Measurements from ENCODE around the gene NOX4.
"Not testable (repeated sequence)": the region's sequence is repeated elsewhere in the genome, so short reads cannot be mapped to it uniquely, and the experiment has no call there.

The NOX4 gene

GRCh38 chr11:89358761-89359160 lies 132.4 kb downstream of the NOX4 start:
- DNase-seq (ENCODE audit: extremely low spot score) = no peak
- ChIA-PET POLR2A (no interaction called here), CTCF (no interaction called here)
- TF ChIP-seq FOXK2 (IDR thresholded peaks at IDR 0.05) = no peak
- no peak for TF ChIP-seq PKNOX1 (IDR thresholded peaks at IDR 0.05)
- TF ChIP-seq LEF1 (IDR thresholded peaks at IDR 0.05; ENCODE audit: borderline replicate concordance) = no peak
- no peak for TF ChIP-seq CTBP1 (IDR thresholded peaks at IDR 0.05; ENCODE audit: borderline replicate concordance)
- no peak for TF ChIP-seq BHLHE40 (IDR thresholded peaks at IDR 0.05; ENCODE audit: borderline replicate concordance)
- no peak for TF ChIP-seq NFRKB (IDR thresholded peaks at IDR 0.05)
- TF ChIP-seq TARDBP (IDR thresholded peaks at IDR 0.05) = no peak
- no peak for TF ChIP-seq L3MBTL2 (conservative IDR thresholded peaks at IDR 0.05)
- no peak for TF ChIP-seq ARNT (IDR thresholded peaks at IDR 0.05)
- TF ChIP-seq SUZ12 (IDR thresholded peaks at IDR 0.05) = no peak
- TF ChIP-seq SP1 (IDR thresholded peaks at IDR 0.05) = no peak
- no peak for TF ChIP-seq FOXA1 (IDR thresholded peaks at IDR 0.05)
- no peak for TF ChIP-seq ELF4 (IDR thresholded peaks at IDR 0.05)
- TF ChIP-seq FOXM1 (IDR thresholded peaks at IDR 0.05; ENCODE audit: borderline replicate concordance) = no peak
- no peak for TF ChIP-seq HDGF (IDR thresholded peaks at IDR 0.05; ENCODE audit: borderline replicate concordance)
- no peak for TF ChIP-seq ZNF384 (IDR thresholded peaks at IDR 0.05)

GRCh38 chr11:89355646-89356045 lies 135.5 kb downstream of the NOX4 start:
- POLR2A ChIA-PET = no interaction called here
- TF ChIP-seq FOXA1 (IDR thresholded peaks at IDR 0.05) (no peak), PKNOX1 (IDR thresholded peaks at IDR 0.05) (no peak), SUZ12 (IDR thresholded peaks at IDR 0.05) (no peak), ELF4 (IDR thresholded peaks at IDR 0.05) (no peak), CTBP1 (IDR thresholded peaks at IDR 0.05; ENCODE audit: borderline replicate concordance) (no peak), HDGF (IDR thresholded peaks at IDR 0.05; ENCODE audit: borderline replicate concordance) (no peak)
- CTCF ChIA-PET = no interaction called here
- no peak for DNase-seq (ENCODE audit: extremely low spot score)

- CTCF ChIA-PET; DNase-seq (ENCODE audit: extremely low spot score); POLR2A ChIA-PET: not testable (repeated sequence)
These were observed 136.7 kb downstream of the NOX4 start for GRCh38 chr11:89354513-89354912.

GRCh38 chr11:89347071-89347470 lies 144.1 kb downstream of the NOX4 start:
- no peak for TF ChIP-seq TARDBP (IDR thresholded peaks at IDR 0.05)
- TF ChIP-seq FOXK2 (IDR thresholded peaks at IDR 0.05) = no peak
- TF ChIP-seq L3MBTL2 (conservative IDR thresholded peaks at IDR 0.05) = no peak
- no peak for TF ChIP-seq FOXA1 (IDR thresholded peaks at IDR 0.05)
- TF ChIP-seq ARNT (IDR thresholded peaks at IDR 0.05) = no peak
- TF ChIP-seq NFRKB (IDR thresholded peaks at IDR 0.05) = no peak
- TF ChIP-seq SP1 (IDR thresholded peaks at IDR 0.05) = no peak
- no peak for TF ChIP-seq LEF1 (IDR thresholded peaks at IDR 0.05; ENCODE audit: borderline replicate concordance)
- TF ChIP-seq HDGF (IDR thresholded peaks at IDR 0.05; ENCODE audit: borderline replicate concordance) = no peak
- TF ChIP-seq ELF4 (IDR thresholded peaks at IDR 0.05) = no peak
- no peak for TF ChIP-seq FOXM1 (IDR thresholded peaks at IDR 0.05; ENCODE audit: borderline replicate concordance)
- ChIA-PET POLR2A (no interaction called here), CTCF (no interaction called here)
- DNase-seq (ENCODE audit: extremely low spot score) = no peak

GRCh38 chr11:89346601-89347000 lies 144.6 kb downstream of the NOX4 start:
- no peak for DNase-seq (ENCODE audit: extremely low spot score)
- TF ChIP-seq NFRKB (IDR thresholded peaks at IDR 0.05) (no peak), FOXK2 (IDR thresholded peaks at IDR 0.05) (no peak), L3MBTL2 (conservative IDR thresholded peaks at IDR 0.05) (no peak)
- ChIA-PET POLR2A (no interaction called here), CTCF (no interaction called here)

- CTCF ChIA-PET; DNase-seq (ENCODE audit: extremely low spot score); POLR2A ChIA-PET: not testable (repeated sequence)
These were observed 148.1 kb downstream of the NOX4 start for GRCh38 chr11:89342880-89343572.

- POLR2A ChIA-PET; CTCF ChIA-PET; DNase-seq (ENCODE audit: extremely low spot score): not testable (repeated sequence)
These were observed 150.7 kb downstream of the NOX4 start for GRCh38 chr11:89340450-89340849.

GRCh38 chr11:89338073-89338472 lies 153.1 kb downstream of the NOX4 start:
- POLR2A ChIA-PET; CTCF ChIA-PET; DNase-seq (ENCODE audit: extremely low spot score): not testable (repeated sequence)

GRCh38 chr11:89337100-89337650 lies 154.0 kb downstream of the NOX4 start:
- DNase-seq (ENCODE audit: extremely low spot score); CTCF ChIA-PET; POLR2A ChIA-PET: not testable (repeated sequence)

GRCh38 chr11:89333704-89334103 lies 157.5 kb downstream of the NOX4 start:
- POLR2A ChIA-PET; CTCF ChIA-PET; DNase-seq (ENCODE audit: extremely low spot score): not testable (repeated sequence)

GRCh38 chr11:89331940-89332339 lies 159.2 kb downstream of the NOX4 start:
- CTCF ChIA-PET; DNase-seq (ENCODE audit: extremely low spot score); POLR2A ChIA-PET: not testable (repeated sequence)
